GM12874 (cell line): Measurements from ENCODE around the gene BROX.

Experiments
- TF ChIP-seq, protein P1 (sequence below): IDR thresholded peaks from 2 replicates; pipeline ENCODE4 v1.5.1; 2011; ENCODE audit warnings: low read depth, mild to moderate bottlenecking, control low read depth, low read length, moderate library complexity; ENCODE audit not compliant: insufficient read depth

Gene BROX

GRCh38 chr1:222754366-222755139 lies 42.2 kb downstream of the BROX start:
- TF ChIP-seq, protein P1, sequence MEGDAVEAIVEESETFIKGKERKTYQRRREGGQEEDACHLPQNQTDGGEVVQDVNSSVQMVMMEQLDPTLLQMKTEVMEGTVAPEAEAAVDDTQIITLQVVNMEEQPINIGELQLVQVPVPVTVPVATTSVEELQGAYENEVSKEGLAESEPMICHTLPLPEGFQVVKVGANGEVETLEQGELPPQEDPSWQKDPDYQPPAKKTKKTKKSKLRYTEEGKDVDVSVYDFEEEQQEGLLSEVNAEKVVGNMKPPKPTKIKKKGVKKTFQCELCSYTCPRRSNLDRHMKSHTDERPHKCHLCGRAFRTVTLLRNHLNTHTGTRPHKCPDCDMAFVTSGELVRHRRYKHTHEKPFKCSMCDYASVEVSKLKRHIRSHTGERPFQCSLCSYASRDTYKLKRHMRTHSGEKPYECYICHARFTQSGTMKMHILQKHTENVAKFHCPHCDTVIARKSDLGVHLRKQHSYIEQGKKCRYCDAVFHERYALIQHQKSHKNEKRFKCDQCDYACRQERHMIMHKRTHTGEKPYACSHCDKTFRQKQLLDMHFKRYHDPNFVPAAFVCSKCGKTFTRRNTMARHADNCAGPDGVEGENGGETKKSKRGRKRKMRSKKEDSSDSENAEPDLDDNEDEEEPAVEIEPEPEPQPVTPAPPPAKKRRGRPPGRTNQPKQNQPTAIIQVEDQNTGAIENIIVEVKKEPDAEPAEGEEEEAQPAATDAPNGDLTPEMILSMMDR = no peak

- TF ChIP-seq, protein P1 = no peak
Measured at GRCh38 chr1:222757646-222758268, 45.4 kb downstream of the BROX start.

DNA sequence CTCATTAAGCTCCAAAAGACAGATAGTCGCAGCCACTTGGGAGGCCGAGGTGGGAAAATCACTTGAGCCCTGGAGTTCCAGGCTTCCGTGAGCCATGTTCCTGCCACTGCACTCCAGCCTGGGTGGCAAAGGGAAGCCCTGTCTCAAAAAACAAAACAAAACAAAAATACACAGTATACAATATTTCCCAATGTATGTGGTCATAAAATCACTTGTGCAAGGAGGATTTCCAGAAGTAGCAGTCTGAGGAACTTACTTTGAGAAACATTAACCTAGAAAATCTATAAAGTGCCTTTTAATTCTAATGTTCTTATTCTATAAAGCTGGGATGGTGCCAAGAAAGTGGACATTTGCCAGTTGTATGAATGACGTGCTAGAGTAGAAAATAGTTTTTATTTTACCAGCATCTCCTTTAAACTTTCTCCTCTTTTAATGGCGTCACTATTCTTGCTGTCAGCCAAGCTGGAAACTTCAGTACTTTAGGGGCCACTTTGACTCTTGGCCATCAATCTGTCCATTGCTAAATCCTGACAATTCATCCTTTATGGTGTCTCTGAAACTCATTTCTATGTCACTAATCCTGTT lies 47.2 kb downstream of the BROX start:
- TF ChIP-seq, protein P1 = no peak

DNA sequence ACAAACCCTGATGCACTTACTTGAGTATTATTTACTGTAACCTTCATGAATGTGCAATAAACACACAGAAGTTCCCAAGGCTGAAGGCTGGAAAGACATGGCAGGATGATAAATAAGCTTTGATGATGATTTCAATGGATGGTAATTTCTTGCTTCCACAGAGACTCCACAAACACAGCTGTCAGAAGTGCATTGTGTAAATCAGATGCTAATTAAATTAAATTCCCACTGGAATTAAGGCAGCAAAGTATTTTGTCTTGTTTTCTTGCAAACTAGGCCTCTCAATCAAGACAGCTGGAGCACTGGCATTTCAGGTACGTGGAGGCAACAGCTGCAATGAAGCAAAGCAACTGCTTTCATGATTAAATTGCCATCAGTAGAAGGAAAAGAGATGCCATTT lies 48.7 kb downstream of the BROX start:
- TF ChIP-seq, protein P1 = no peak

- TF ChIP-seq, protein P1 = no peak
Measured at GRCh38 chr1:222767152-222767571, 54.8 kb downstream of the BROX start.

DNA sequence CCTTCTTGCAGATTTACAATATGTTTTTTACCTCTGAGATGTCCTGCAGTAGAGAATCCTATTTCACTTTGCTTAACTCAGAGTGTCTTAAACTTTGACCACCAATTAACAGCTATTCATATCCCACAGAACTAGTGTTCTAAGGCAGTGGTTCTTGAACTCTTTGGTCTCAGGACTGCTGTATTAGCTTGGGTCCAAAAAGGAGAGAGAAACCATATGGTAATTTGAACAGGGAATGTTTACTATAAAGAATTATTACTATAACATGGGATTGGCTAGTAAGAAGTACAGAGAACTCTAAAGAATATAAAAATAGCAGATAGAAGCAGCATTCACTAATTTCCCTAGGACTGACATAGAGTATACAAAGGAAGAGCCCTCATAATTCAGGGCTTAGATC lies 56.2 kb downstream of the BROX start:
- TF ChIP-seq, protein P1 = no peak

DNA sequence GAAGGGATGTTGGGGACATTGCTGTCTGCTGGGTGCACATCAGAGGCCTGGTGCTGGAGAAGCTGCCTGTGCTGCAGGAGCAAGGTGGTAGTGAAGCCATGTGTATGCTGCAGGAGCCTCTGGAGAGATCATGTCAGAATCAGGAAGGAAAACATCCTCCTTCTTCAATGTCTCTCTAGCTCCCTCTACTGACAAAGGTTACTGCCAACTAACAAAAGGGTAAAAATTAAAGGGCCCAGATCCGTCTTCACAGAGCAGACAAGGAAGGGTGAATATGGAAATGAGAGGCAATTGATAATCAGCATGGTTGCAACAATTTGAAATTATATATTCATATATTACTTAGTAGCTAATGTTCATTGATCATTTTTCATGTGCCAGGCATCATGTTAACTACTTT lies 56.8 kb downstream of the BROX start:
- TF ChIP-seq, protein P1 = no peak
